NCI-H748 treated with DMSO at 0.1 percent for 48 hours (cell line): ENCODE measurements around the gene RAD51D.
"Not testable (repeated sequence)": the region's sequence is repeated elsewhere in the genome, so short reads cannot be mapped to it uniquely, and the experiment has no call there.

Experiments used
- DNase-seq: peaks from one replicate; lab custom pipeline; 2025; lab: John Stamatoyannopoulos, UW

Gene RAD51D

DNA sequence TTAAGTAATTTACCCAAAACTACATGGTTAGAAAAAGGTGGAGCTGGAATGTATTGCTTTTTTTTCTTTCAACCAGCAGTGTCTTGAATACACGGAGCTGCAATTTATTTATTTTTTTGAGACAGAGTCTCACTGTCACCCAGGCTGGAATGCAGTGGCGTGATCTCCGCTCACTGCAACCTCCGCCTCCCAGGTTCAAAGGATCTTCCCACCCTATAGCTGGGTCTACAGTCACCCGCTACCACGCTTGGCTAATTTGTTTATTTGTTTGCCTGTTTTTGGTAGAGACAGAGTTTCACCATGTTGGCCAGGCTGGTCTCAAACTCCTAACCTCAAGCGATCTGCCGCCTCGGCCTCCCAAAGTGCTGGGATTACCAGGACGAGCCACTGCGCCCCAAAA, 29.0 kb downstream of the RAD51D start:
- DNase-seq = not testable (repeated sequence)

DNA sequence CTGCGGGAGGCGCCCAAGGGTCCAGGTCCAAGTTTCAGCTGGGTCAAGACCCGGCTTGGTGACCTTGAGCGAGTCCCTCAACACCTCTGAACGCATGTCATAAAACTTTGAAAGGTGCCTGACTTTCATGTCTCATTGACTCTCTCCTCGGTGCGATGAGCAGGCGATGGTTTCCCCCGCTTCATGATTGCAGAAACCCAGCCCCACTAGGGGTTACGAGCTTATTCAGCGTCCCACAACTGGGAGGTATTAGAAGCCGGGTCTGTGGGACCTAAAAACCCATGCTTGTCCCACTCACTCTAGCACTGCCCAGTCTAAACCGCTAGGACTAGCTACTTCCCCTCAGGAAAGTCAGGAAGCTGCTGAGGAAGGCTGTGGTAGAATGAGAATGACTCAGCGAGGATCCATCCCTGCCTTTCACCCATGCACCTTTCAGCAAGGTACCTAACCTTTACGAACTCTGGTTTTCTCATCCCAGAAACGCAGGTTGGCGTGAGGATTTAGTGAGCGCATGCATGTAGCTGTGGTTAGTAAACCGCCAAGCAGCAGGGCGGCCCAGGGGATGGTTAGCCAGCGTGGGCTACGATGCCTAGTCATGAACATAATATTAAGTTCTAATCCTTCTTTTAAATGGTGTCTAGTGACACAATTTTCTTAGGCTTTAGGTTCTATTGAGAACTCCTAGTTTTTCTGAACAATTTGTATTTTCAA, 29.9 kb downstream of the RAD51D start:
- DNase-seq = no peak

DNA sequence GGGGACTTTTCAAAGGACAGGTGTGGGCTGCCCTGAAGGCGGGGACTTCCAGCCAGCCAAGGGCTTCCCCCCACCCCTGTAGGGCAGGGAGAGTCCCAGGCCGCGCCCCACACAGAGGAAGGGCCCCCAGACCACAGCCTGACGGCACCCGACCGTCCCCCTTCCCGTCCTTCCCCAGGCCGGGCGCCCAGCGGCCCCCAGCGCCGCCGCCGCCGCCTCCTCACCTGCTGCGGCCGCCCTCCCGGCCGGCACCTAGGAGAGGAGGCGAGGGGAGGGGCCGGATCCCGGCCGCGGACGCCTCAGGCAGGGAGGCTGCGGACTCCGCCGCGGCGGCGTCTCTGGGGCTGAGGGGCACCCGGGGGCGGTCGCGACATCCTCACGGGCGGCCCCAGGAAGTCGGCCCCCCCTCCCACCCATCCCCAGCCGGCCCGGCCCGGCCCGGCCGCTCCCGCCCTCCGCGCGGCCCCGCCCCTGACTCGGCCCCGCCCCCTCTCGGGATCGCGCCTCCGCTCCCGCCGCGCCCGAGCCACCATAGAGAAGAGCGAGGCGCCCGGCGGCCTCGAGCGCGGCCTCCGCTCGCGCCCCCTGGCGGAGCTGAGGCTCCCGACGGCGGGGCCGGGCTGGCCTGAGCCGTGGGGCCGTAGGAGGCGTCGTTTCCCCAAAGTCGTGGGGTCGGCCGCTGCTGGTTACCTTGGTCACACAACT, 30.6 kb downstream of the RAD51D start:
- peak; percentile 66 for DNase-seq

DNA sequence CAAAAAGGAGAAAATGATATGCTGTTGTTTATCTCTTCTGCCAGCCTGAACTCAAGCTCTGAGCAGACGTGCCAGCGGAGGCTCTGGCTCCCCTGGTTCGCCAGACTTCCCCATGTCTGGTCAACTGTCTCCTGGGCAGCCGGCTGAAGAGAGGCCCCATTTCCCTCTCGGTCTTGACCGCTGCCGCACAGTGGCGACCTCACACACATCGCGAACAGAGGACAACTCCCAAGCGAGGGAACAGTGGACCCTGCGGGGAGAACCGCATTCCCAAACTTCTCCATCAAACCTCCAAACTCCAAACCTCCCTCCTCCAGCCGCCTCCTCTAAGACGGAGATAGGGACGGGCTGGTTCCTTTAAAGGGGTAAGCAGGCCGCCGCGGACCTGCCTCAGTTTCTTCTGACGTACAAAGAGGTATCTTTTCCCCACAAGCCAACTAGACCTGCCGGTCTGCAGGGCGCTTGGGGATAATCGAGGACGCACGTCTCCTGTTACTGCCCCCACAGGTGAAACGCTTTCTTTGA, 31.2 kb downstream of the RAD51D start:
- DNase-seq = peak; percentile 63

DNA sequence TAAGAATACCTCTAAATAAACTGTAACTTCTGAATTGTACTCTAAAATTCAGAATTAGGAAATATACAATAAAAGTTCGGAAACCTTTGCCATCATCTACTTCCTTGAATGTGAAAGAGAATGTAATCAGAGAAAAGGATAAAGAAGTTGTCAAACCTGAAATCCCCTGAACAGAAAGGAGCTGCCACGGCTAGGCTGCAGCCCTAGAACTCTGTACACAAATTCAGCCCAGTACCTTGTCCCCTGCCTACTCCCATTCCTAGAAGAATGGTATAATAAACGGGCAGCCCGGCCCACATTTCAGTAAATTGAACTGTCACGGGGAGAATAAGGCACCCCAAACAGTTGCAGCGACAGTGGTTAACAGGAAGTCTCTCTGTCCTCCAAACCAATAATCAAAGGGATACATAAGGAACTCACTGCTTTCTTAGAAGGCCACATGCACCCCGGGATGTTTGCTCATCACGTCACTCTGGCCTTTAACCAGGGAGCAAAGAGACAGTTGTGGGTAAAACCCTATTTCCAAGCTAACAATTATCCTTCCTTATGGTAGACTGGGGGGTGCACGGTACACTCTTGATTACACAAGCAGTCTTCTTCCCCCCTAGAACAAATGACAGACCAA, 31.8 kb downstream of the RAD51D start:
- no peak for DNase-seq

DNA sequence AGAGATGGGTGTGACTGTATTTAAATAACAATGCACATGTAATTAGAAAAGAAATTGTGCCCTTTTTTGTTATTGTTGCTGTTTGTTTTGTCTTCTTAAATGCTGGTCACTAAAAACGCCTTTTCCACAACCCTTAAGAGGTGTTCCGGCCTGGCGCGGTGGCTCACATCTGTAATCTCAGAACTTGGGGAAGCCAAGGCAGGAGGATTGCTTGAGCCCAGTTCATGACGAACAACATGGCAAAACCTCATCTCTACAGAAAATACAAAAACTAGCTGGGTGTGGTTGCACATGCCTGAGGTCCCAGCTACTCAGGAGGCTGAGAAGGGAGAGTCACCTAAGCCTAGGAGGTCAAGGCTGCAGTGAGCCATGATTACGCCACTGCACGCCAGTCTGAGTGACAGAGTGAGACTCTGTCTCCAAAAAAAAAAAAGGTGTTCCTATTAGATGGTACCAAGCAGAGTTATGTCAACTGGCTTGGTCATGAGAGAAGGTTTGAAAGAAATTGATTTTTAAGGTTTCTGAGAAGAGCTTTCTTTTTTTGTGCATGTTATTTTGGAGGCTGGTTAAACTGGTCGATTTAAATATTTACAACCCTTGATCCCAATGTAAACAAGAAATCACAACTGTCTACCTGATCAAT, 32.6 kb downstream of the RAD51D start:
- no peak for DNase-seq

DNA sequence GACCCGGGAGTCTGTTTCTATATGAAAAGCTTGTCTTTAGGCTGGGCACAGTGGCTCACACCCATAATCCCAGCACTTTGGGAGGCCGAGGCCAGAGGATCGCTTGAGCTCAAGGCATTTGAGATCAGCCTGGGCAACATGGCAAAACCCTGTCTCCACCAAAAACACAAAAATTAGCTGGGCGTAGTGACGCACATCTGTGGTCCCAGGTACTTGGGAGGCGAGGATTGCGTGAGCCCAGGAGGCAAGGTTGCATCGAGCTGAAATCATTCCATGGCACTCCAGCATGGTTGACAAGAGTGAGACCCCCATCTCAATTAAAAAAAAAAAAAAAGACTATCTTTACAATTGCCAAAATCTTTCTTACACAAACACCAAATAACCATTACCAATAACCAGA, 33.5 kb downstream of the RAD51D start:
- DNase-seq = no peak

DNA sequence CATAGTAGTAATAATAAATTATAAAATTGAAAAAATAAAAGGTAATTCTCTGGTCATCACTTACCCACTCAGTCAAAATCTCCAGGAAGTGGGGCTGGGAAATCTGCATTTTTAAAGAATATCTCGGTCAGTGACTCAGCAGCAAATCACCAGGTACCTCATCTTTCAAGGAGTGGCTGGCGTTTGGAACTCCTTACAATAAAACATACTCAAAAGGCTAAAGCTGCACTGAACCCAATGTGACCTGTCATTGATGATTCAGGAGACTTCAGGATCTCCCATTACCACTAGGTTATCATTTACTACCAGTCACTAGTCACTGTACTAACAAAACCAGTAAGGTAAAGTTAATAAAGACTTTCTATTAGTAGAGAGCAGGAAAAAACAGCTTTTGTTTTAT, 34.7 kb downstream of the RAD51D start:
- no peak for DNase-seq

DNA sequence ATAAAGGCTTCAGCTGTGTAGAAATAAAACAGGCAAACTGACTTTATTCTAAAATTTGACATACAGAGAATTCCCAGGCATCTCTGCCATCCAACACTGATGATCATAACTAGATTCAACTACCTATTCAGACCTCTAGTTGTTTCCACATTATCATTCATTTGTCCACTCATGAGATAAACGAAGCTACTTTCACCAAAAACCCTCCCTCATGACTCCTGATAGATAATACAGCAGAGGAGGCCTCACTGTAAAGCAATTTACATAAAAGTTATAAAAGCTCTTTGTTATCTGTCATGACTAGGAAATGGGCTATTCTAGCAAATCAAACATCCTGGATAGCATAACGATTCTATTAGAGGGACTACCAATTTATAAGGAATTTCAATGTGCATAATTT, 36.6 kb downstream of the RAD51D start:
- DNase-seq = no peak

DNA sequence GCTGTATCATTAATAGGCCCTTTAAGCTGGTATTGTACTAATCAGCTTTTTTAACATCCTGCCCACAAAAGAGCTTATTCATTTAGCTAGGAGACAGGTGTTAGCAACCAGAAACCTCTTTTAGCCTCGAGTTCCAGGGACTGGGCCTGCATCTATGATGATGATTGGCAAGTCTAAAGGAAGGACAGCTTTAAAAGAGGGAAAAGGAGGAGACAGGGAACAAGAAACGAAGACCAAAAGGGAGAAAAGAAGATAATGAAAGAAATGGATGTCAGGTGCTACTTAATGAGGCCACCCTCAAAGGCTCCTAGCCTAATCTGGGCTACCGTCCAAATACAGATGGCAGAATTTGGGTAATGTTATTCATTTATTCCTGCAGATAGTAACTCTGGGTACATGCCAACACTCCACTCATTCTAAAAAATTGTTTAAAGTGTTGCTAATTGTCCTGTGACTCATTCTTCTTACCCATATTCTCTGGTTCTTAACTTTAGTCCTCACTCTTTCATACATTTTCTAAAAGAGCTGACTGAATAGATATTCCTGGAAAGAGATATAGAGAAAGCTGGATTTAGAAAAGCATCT, 37.5 kb downstream of the RAD51D start:
- DNase-seq = no peak

DNA sequence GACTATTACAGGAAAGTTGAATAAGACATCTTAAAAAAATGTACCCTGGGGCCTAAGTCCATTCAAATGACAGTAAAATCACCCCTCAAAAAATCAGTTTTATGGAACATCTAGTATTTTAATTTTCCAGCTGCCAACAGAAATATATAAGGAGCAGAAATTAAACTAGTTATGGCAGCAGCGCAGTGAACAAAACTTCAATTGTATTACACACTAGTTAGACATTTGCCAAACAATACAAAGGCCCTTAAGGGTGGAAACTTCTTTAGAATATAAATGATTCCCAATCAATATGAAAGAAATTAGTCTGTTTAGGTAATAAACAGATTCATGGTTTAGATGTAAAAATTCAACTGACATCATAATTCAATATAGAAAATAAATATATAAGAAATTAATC, 38.0 kb downstream of the RAD51D start:
- no peak for DNase-seq

DNA sequence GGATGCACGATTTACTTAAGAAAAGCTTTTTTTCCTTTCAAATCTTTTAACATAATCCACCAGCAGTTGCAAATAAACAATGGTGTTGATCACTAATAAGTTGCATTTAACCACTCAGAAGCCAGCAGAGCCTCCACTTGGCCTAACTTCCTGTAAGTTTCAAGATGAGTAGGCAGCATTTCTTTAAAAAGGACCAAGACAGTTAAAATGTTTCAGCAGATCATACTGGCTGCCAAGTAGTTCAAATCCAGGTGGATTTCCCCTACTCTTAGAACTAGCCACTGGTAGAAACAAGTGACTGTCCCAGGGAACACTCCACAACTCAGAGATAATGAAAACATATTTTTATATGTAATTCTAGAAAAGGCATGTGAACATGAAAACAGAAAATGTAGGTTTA, 39.1 kb downstream of the RAD51D start:
- no peak for DNase-seq

DNA sequence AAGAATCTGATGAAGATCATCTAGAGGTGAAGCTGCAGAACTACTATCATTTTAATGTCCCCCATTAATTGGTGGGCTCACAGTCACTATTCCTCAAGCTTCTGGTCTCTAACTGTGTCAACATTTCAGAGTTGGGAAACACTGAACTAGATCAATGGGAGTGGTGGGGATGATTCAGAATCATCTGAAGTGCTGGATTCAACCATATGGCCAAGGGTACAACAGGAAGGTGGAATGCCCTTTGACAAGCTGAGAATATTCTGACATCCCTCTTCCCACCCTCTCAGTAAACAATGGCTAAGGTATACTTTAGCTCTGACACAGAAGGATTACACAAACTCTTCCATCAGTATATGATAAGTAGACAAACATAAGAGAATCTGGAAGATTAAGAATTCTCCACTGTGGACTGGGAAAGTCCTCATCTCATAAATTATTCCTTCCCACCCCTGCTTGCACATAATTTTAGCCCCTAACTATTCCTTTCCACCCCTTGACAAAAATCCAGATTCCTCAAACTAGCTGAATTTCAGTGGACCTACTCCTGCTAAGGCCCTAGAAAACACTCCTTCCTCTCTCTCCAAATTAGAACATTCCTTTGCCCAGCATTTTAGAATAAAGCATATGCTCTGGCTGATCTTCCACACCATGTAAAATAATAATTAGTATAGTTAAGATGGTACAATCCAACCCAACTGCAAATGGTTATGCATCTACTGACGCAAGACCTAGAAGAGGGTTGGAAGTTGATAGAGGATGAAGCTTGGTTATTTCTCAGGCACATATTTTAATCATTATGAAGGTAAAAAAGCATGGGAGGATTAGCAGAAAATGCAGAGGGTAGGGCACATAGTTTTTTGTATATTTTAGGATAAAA, 39.9 kb downstream of the RAD51D start:
- no peak for DNase-seq

DNA sequence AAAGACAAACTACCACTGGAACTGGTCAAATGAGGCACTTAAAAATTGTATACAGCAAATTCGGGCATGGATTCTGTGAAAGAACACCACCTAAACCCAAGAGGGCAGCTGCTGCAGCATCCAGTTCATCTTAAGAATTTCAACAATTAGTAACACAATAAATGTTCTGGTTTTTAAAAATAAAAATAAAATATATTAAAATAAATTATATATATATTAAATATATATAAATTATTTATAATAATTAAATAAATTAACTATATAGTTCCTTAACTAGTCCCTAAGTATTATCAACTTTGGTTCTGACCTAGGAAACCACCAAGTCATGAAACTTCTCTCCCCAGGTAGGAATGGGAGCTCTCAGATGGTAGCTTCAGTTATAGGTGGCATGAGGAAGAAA, 42.8 kb downstream of the RAD51D start:
- no peak for DNase-seq

DNA sequence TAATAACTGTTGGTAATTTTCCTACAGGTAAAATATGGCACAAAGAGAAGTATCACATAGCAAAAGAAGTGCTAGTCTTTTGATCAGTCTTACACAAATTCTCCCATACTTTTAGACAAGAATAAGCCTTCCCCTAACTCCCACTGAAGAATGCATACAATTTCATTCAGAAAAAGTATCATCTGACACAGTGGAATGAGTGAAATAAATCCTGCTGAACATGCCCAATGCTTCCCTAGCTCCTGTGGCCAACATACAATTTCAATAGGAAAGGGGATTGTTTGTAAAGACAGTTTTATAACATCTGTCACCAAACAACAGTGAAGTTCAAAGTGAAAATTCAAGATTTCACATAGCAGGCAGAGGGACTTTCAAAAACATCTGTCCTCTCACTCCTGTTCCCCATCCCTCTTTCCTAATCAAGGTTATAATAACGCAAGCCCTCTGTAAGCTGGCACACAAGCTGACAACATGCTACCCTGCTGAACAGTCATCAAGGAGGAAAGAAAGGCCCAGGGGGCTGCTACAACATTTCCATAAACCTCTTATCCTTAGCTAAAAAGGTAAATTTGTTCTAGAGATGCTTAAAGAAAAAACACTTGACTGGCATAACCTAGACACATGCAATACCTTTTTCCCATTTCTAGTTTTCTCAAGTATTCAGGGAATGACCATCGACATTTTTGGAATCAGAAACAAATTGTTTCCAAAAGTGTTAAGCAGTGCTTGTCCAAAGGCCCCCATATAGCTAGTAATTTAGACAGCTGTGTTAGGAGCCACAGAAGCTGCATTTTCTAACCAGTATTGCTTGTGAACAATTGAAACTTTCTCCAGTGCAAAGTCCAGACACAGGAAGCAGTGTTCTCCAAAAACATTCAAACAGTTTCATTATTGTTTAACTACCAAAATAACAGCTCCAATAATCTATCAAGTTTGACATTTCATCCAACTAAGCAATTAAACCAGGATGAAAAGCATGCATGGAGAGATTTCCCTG, 44.7 kb downstream of the RAD51D start:
- DNase-seq = no peak

DNA sequence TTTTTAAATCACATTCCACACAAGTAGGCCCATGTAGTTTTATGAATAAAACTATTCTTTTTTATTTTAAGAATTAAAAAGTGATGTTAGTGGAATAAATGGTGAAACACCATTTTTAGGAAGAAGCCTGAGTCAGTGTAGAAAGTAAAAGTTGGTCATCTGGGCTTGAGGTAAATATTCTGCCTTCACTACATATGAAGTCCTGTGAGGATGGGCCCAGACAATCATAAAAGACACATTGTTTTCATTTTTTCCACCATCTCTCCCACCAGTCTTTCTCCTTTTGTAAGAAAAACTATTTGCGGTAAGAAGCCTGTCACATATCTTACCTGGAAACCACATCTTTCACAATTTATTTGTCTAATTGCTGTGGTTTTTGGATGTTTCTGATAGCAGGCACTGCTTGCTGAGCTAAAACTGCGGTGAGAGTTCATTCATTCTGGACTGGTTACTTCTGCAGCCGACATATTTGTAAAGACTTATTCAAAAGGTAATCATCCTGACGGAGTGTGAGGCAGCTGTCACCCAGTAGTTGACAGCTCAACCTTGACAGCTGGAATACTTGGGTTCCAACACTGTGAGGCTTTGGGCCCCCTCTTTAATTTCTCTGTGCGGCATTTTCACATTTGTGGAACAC, 45.6 kb downstream of the RAD51D start:
- no peak for DNase-seq

DNA sequence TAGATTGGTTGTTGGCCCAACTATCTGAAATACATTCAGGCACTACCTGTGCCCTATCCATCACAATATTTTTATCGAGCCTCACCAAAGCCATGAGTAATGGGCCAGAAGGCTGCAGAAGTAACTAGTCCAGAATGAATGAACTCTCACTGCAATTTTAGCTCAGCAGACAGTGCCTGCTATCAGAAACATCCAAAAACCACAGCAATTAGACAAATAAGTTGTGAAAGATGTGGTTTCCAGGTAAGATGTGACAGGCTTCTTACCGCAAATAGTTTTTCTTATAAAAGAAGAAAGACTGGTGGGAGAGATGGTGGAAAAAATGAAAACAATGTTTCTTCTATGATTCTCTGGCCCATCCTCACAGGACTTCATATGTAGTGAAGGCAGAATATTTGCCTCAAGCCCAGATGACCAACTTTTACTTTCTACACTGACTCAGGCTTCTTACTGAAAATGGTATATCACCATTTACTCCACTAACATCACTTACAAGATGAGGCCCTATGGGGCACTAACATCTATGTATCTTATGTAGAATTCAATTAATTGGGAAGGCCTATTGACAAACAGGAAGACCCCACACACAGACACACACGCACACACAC, 46.4 kb downstream of the RAD51D start:
- DNase-seq = no peak

DNA sequence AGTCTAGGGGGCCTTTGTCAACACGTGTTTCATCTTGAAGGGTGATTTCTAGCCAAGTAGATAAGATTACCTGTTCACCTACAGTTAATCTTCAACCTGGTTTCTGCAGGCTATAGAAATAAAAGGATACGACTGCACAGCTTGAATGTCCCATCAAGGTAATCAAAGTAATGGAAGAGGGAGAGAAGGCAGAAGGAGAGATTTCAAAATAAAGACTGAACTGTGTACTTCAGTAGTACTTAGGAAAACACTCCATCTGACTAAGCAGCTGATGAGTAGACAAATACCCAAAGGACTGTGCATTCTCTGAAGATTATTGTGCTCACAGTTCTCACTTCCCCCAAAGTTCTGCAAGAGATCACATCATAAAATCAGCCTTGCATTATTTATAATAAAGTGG, 50.3 kb downstream of the RAD51D start:
- DNase-seq = no peak

DNA sequence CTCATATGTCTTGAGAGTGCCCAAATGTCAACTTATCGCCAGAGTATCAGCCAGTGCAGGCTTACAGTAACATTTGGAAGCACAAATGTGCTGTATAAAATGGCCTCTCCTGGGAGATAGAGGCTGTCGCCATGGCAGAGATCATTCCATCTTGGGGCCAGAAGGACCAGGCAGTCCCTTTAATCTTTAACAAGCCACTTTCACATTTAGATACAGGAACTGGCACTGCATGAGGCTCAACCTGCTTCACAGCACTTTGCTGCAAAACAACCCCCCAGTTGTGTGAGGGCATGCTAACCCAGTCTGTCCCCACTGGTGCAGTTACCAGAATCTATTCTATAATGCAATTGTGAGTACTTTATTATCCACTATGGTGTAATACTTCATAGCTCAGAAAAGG, 51.4 kb downstream of the RAD51D start:
- DNase-seq = no peak
